Inflammatory macrophage treated with lipopolysaccharide for 1 hour (primary cell): ENCODE measurements around the gene CLPX.
"Not testable (repeated sequence)": the region's sequence is repeated elsewhere in the genome, so short reads cannot be mapped to it uniquely, and the experiment has no call there.

Source experiments
- DNase-seq, 2 donors: peaks; one replicate each; pipeline ENCODE4 v3.0.0-alpha.2; 2020 to 2022

Gene CLPX

DNA sequence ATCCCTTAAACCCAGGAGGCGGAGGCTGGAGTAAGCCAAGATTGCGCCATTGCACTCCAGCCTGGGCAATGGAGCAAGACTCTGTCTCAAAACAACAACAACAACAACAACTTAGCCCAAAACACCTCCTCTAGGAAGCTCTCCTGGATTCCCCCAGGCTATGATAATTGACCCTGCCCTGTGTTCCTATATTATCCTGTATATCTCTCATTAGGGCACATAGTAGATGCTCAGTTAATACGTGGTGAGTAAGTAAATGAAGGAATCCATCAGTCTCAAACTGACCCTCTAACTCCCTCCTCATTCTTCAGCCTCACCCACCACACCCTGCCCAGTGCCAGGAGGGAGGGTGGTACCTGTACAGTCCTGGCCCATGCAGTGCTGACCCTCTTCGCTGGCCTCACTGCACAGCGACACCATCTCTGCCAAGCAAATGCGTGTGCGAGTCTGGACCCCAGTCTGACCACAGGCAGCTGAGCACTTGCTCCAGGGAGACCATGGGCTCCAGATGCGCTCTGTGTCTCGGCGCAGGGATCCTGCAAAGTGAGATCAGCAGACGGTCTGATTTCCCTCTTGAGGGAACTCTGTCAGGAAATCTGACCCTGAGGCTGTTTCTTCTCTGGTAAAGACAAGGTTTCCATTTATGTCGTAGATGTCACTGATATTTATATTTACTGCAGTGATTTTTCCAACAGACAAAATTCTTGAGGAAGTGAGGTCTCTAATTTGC lies 20.0 kb upstream of the CLPX start:
- no peak for DNase-seq

DNA sequence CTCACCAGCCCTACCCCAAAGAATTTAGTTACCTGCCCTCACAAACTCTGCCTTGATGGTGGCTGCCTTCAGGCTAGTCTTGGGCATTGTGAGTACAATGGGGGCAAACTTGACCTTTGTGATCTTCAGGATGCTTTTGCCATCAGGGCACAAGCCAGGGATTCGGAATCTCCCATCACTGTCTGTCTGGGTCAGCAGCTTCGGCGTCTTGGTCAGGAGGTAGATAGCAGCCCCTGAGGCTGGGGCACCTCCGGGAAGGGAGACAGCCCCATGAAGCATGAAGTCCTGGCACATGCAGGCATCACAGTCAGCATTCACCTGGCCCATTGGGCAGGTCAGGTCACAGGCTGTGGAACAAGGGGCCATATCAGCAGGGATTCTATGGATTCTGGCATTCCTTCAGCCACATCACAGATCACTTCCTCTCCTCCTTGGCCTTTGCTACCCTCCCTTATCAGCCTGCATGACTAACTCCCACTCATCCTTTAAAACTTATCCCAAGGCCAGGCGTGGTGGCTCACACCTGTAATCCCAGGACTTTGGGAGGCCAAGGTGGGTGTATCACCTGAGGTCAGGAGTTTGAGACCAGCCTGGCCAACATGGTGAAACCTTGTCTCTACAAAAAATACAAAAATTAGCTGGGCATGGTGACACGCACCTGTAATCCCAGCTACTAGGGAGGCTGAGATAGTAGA lies 19.2 kb upstream of the CLPX start:
- no peak for DNase-seq

DNA sequence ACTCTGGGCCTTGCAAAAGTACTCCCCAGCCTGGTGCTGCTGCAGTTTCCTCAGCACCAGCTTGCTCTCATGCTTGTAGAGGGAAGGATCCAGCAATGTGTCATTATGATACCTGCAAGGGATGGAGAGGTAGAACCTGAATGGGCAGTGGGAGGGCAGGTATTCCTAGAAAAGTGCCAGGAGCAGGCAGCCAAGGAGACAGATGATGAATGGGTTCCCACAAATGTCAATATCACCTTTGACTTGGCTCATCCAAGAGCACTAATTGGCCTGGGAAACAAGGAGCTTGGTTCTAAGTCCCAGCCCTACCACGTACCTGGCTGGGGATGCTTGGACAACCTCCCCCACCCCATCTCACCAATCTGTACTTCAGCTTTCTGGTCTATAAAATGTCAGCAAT lies 16.8 kb upstream of the CLPX start:
- DNase-seq = no peak

DNA sequence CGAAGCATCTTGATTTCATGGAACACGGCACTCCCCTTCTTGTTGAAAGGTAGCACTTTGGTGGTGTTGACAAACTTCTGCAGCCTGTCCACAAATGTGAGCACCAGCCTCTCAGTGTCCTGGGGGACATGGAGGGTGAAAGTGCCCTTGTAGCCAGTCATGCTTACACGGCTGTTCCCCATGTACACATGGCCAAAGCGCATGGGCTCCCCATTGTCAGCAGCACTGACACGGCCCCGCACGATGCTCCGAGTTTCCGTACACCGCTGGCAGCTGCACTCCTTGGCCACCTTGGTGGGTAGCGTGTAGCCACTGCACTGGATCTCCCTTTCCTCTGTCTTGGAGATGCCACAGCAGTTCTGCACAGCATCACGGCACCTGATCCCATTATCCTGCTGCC lies 13.4 kb upstream of the CLPX start:
- no peak for DNase-seq

DNA sequence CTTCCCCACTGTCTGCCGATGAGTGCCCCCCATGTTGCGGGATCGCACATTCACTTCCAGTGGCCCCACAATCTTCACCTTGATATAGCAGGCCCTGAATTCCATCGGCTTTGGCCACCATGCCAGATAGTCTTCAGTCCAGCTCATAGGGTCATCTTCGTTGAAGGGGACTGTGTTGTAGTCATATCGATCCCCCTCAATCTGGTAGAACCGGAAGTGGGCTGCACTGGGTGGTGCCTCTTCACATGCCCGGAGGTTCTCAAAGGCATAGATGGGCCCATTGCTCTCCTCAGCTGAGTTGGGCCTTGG lies 12.1 kb upstream of the CLPX start:
- DNase-seq = no peak

DNA sequence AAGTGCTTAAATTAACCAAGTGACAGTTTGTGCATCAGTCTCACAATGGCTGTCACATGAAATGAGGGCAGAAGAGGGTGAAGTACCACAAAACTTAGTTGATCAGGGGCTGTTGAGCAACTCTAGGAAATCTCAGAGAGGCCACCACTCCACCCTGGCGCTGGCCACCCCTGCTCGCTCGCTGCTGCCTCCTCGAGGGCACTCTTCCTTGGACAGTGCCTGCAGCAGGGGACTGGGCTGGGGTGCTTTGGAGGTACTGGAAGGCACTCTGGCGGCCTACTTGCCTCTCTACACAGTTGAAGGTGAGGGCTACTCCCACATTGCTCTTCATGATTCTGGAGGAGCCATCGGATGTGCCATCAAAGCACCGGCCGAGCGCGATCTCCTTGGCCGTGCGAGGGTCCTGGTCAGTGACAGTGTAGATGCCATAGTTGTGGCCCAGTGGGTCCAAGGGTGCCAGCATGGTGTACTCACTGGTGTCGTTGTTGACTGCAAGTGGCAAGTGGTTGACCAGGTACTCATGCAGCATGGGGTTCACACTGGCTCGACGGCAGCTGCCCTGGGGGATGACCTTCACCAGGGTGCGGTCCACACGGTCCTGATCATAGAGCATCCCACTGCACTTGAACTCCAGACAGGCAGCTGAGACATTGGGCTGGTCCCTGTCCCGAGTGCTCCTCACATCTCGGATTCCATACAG lies 11.6 kb upstream of the CLPX start:
- DNase-seq = peak in 1 of 2 donors; percentile 8

DNA sequence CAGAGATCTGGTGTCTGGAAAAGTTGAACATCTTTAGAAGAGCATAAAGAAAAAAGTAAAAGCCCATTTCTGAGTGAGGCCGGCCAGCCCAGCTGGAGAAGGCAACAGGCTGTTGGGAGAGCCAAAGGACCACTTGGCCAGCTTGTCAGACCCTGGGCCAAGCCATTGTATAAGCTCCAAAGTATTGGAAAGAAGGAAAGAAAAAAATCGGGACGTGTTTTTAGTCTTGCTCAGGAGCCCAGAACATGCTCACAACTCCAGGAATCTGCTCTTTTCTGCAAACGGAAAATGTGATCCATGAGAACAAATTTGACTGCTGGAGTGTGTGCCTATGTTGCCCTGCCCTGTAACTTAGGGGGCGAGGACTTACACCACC lies 10.4 kb upstream of the CLPX start:
- no peak for DNase-seq

DNA sequence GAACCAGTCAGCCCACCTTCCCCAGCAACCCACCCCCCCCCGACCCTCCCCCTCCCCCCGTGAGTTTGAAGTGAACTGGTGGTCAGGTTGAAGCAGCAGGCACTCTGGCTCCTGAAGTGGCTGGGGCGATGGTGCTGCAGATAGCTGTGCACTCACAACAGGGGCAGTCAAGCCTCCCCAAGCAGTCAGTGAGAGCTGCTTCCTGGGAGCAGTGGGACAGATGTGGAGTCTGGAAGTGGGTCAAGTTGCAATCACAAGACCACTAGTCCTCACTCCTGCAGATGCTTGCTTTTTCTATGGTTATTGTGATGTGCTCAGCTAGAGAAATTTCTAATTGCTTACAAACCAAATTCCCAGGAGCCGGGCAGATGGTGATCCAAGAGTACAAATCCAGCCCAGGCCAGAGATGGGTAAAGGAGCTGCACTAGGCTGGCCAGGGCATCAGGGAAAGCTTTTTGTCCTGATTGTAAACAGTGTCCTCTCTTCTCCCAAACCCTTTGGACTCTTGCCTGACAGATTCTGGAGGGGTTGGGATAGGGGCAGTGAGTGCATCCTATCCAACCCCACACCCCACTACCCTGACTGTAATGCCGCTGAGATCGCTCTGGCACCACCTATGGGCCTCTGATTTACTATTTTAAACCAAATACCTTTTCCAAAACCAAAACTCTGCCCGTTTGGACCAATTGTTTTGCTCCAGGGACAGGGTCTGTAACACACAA lies 9.8 kb upstream of the CLPX start:
- no peak for DNase-seq

DNA sequence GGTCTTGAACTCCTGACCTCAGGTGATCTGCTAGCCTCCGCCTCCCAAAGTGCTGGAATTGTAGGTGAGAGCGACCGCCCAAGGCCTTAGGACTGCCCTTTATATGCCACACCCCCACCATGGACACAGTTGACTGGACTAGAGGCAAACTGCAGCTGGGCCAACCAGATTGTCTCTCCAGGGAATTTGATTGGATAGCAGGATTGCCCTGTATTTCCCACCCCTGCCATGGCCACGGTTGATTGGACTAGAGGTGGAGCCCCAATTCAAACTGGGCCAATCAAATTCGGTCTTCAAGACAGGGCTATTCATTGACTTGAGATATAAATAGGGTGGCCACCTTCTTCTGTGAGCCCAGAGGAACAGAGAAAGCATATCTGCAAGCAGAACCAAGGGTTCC lies 6.9 kb upstream of the CLPX start:
- DNase-seq = peak; percentile 6 to 11

DNA sequence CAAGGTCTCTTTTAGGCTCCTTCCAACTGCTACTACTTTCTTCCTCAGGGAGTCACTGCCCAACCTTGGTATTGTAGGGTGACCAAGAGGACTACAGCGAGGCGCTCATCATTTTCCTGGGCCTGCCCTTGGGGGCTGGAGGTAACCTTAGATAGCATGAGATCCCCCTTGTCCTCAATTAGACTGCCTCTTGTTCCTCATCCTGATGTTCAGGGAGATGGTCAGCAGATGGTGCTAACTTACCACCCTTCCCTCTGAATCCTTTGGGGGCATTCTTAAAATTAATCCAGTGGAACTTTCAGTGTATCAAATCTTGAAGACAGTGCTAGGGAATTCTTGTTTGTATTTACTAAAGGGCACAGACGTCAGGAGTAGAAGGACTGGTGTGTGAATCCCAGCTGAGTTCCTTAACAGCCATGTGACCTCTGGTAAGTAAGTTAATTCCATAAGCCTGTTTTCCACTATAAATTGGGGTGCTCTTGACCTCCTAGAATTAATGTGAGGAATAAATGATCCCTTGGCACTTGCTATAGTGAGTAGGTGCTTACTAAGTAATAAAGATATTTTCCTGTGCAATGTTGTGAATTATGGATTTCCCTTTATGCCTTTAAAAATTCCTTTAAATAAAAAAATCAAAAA lies 4.1 kb upstream of the CLPX start:
- DNase-seq = peak; percentile 25 to 52

DNA sequence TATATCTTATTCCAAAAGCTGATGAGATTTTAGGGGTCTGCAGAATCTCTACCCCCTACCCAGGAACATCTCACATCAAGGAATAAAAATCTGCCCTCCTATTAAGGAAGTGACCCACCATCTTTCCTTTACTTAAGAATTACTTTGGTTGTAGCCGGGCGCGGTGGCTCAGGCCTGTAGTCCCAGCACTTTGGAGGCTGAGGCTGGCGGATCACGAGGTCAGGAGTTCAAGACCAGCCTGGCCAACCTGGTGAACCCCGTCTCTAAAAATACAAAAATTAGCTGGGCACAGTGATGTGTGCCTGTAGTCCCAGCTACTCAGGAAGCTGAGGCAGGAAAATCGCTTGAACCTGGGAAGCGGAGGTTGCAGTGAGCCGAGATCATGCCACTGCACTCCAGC lies 3.3 kb upstream of the CLPX start:
- DNase-seq = not testable (repeated sequence)

DNA sequence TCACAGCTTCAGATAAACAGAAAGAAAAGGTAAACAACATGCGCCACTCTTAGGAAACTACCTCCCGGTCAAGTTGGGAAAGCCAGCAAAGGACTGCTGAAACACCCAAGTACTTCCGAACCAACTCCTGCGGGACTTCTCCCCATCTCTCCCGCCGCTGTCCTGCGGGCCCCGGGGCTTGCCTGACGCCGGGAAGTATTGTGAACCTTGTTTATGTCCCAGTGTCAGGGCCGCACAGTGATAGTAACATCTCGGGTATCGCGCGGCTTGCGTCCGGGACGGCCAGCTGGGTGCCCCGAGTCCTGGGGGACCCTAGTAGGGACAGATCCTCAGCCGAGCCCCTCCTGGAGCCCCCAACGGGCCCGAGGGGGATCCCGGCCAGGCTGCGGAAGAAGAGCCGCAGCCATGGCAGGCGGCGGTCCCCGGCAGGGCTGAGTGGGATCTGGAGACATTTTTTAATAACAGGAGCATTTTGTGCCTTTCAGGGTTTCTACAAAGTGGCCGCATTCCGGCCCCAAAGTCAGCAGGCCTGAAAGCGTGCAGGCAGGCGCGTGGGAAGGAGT lies 756 bp downstream of the CLPX start:
- DNase-seq = peak; percentile 41 to 52

DNA sequence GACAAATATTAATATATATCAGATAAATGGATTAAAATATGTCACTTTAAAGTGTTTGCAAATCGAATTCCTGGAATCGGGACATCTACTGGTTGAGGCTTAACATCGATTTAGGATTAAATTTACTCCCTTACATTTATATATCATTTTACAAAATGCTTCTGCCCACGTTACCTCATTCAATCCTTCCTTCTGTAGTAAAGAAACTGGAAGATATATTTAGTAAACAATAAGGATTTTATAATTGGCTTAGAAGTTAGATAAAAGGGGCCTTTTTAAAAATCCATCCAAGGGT lies 1.3 kb downstream of the CLPX start:
- no peak for DNase-seq

DNA sequence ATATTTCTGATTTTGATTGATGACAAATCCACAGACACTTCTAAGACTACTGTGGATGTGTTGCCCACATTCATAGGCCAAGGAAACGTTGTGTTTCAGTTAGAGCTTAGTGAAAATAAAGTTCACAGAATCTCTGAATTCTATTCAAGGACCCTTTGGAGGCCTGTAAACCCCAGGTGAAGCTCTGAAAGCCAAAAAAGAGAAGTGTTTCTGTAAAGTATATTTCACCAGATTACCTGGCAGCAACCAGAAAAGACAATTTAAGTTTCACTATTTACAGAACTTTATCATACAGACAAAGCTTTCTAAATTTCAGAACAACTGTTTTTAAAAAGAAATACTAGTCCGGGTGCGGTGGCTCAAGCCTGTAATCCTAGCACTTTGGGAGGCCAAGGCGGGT lies 2.6 kb downstream of the CLPX start:
- DNase-seq = no peak

DNA sequence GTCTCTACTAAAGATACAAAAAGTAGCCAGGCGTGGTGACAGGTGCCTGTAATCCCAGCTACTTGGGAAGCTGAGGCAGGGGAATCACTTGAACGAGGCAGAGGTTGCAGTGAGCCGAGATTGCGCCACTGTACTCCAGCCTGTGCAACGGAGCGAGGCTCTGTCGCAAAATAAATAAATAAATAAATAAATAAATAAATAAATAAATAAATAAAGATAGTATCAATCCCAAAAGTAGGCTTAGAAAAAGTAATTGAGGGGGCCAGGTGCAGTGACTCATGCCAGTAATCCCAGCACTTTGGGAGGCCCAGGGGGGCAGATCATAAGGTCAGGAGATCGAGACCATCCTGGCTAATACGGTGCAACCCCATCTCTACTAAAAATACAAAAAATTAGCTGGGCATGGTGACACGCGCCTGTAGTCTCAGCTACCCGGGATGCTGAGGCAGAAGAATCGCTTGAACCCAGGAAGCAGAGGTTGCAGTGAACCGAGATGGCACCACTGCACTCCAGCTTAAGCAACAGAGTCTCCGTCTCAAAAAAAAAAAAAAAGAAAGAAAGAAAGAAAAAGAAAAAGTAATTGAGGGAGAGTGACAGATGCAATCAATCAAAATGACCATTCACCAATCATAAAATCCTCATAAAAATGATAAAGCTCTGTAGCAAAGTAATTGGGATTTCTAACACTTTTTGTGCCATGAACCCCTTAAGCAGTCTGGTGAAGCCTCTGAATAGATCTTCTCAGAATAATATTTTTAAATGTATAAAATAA lies 3.4 kb downstream of the CLPX start:
- not testable (repeated sequence) for DNase-seq

DNA sequence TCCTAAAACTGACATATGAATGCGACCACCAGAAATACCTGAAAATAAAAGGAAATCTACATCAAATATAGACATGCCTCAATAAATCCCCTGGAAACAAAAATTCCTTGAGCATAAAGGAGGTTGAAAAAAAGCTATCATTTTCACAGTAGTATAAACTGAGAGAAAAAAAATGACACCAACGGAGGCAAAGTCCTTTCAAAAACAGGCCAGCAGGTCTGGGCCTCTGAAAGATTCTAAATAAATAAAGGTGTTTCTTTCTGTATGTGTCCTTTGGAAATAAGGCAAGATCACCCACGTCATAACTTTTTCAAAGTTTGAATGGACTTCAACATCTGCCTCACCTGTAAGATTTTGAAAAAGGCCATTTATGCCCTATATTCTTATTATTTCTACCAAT lies 5.0 kb downstream of the CLPX start:
- no peak for DNase-seq

DNA sequence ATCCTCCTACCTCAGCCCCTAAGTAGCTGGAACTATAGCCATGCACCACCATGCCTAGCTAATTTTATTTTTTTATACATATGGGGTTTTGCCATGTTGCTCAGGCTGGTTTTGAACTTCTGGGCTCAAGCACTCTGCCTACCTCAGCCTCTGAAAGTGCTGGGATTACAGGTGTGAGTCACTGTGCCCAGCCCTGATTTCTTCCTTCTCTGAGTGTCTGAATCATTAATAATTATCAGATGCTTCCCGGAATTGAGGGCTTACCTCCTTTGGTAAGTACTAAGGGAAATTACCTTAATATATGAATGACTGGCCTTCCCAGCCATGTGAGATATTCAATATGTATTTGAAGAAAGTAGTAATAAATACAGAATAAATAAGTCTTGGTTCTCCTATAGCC lies 7.2 kb downstream of the CLPX start:
- DNase-seq = no peak

DNA sequence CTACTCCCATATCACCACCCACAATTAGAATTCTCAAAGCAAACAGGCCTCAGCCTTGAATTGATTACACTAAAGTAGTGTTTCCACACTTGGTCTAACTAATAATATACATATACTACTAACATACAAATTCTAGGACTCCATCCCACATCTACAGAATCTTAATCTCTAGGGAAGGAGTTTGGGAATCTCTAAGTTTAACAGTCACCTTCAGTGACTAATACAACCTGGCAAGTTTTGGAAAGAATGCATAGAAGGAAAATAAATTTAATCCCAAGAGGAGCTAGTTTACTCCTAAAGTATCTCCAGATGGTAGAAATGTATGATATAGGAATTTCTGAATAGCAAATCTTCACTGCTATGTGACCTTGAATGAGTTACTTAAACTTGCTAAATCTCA lies 9.1 kb downstream of the CLPX start:
- no peak for DNase-seq

DNA sequence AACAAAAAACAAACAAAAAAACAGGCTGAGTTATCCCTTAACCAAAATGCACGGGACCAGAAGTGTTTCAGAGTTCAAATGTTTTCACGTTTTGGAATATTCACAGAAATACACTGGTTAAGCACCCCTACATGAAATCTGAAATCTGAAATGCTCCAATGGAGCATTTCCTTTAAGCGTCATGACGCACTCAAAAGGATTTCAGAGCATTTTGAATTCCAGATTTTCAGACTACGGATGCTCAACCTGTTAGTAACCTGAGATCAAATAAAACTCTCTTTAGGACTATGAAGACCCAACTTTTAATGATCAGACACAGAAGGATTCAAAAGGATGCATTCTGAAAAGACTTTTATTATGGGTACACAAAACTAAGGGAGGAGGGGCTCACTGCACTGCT lies 9.6 kb downstream of the CLPX start:
- DNase-seq = no peak

DNA sequence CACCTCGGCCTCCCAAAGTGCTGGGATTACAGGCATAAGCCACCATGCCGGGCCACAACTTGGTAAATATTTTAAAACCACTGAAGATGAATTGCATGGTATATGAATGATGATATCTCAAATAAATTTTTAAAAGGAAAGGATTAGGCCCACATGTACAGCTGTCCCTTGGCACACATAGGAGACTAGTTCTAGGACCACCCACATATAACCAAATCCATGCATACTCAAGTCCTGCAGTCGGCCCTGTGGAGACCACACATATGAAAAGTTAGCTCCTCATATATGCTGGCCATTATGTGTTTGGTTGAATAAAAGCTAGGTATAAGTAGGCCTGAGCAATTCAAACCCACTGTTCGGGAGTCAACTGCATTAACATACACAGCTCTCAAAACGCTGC lies 10.6 kb downstream of the CLPX start:
- DNase-seq = no peak

DNA sequence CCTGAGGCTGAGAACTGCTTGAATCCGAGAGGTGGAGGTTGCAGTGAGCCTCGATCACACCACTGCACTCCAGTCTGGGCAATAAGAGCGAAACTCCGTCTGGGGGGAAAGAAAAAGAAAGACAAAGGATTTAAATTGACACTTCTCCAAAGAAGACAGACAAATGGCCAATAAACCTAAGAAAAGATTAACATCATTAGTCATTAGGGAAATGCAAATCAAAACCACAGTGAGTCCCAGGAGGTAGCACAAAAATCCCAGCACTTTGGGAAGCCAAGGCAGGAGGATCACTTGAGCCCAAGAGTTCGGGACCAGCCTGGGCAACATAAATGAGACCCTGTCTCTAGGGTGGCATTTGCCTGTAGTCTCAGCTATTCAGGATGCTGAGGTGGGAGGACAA lies 12.6 kb downstream of the CLPX start:
- no peak for DNase-seq

DNA sequence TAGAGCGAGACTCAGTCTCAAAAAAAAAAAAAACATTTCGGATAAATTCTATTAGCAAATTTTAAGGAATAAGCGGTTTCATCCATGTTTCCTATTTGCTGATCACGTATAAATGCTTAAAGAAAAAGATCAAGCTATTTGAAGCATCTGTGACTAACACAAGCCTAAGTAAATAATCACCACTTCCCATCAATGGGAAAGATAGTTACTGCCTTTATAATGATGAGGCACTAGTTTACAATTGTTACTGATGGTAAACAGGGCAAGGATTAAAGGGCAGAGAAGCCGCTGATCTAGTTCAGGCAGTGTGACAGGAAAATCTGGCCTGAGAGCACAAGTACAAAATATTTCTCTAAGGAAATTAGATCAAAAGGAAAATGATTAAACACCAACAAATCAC lies 13.7 kb downstream of the CLPX start:
- DNase-seq = no peak
